NCI-H226 (cell line): ENCODE data around the gene TMEM248.
"Not testable (repeated sequence)": the region's sequence is repeated elsewhere in the genome, so short reads cannot be mapped to it uniquely, and the experiment has no call there.

ENCODE experiments used
- DNase-seq: peaks from one replicate; pipeline ENCODE4 v3.0.0-alpha.2; 2015

TMEM248 gene, protein sequence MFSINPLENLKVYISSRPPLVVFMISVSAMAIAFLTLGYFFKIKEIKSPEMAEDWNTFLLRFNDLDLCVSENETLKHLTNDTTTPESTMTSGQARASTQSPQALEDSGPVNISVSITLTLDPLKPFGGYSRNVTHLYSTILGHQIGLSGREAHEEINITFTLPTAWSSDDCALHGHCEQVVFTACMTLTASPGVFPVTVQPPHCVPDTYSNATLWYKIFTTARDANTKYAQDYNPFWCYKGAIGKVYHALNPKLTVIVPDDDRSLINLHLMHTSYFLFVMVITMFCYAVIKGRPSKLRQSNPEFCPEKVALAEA

DNA sequence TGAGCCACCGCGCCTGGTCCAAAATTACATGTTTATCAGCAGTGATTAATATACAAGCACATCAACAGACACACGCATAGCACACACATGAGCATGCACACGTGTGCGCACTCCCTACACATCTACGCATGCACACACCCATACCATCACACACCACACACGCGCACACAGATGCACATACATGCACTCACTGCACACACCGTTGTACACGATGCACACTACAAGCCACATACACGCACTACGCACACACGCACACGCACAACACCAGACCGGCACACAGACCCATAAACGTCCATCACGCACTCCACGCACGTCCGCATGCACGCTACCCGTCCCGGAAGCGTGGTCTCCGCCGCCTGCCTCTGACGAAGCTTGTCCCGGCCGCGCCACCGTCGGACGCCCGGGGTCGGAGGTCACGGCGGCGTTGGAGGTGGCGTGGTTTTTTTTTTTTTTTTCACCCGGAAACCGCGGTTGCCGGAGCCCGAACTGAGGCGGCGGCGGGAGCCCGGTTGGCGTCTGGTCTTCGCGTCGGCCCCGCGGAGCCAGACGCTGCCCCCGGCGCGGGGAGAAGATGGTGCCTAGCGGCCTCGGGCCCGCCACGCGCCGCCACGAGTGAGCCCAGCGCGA lies at the start of gene TMEM248:
TSS of gene TMEM248 (plus strand) at position 457 of the 627 bp plus-strand sequence. CDS start 20,641 bp downstream, outside the sequence.
- DNase-seq = peak; percentile 87

DNA sequence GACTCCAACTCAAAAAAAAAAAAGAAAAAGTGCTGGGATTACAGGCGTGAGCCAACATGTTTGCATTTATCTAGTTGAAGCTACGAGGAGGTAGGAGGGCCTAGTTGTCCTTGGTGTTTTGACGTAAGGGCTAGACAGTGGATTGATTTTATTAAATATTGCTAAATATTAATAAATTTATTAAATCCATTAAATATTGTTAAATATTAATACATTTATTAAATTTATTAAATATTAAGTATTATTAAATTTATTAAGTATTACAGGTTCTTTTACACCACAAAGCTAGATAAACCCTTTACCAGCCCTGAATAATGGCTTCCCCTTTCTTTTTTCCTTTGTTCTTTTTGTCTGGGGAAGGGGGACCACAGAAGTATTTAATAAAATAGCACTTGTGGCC lies 47.5 kb upstream of the TMEM248 start:
- DNase-seq = no peak

DNA sequence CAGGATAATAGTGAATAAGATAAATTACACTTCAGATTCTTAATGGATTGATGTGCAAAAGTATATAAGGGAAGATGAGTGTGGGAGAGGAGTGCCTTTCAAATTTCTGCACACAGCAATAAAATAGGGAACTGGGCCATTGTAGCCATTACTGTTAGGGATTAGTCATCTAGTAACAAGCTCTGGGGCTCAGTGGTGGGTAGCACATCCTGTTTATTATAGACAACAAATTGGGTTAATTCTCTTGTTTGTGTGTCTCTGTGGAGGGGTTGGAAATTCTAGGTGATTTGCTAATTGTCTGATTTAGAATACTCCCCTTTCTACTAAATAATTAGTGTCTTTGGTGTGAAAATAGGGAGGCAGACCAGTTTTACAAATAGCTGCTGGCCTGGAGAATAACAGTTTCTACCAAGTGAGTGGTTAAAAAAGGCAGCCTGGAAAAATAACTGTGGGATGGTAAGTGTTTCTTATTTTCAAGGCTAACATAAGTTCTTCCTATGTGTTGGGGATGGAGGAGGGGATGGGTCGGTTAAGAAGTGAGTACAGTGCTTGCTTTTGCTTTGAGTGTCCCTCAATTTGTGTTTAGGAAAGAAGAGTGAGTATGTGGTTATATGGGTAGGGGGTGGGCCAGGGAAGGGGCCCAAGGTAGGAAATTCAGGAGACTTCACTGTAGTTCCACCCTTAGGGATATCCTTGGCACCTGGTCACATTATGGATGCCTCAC lies 43.3 kb upstream of the TMEM248 start:
- no peak for DNase-seq

DNA sequence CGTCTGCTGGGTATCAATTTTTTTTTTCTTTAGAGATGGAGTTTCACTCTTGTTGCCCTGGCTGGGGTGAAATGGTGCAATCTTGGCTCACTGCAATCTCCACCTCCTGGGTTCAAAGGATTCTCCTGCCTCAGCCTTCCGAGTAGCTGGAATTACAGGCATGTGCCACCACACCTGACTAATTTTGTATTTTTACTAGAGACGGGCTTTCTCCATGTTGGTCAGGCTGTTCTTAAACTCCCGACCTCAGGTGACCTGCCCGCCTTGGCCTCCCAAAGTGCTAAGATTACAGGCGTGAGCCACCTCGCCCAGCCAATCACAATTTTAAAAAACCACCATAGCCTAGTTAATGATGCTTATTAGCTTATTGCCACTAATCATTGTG lies 42.7 kb upstream of the TMEM248 start:
- not testable (repeated sequence) for DNase-seq

DNA sequence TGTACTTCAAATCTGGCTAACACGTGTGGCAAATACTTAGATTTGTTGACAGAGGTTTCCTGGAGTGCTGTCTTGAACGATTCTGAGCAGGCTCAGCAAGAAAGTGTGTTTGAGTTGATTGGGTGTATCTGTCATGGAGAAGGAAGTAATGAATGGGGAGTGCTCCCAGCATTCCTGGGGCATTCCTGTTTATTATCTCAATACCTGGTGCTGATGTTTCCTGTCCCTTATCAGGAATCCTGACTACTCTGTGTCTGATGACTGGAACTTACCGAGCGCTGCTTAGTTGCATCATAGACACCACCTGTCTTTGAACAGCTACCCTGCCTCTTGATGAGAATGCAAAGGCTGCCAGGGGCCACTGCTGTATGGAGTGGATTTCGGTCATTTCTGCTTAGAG lies 41.0 kb upstream of the TMEM248 start:
- DNase-seq = peak; percentile 40

DNA sequence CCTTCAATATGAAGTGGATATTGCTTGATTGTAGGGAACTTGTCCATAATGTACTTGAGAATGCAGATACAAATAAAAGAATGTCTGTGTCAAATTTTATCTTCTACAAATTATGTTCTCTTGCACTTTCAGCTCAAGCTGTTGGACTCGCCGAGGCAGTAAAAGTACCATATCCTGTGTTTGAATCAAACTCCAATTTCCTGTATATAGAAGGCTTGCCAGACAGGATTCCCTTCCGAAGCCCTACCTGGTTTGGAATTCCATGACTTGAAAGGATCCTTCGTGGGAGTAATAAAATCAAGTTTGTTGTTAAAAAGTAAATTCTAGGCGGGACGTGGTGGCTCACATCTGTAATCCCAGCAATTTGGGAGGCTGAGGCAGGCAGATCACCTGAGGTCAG lies 40.4 kb upstream of the TMEM248 start:
- DNase-seq = not testable (repeated sequence)

DNA sequence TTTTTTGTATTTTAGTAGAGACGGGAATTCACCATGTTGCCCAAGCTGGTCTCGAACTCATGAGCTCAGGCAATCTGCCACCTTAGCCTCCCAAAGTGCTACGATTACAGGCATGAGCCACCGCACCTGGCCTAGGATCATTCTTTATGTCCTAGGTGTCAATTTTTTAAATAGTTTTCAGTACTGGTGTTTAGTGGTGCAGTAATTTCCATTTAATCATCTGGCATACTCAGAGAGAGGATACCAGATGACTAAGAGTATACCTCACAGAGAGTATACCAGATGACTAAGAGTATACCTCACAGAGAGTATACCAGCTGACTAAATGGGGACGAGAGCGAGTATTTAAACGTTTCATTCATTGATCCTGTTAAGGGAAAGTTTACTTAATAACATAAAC lies 37.3 kb upstream of the TMEM248 start:
- DNase-seq = peak; percentile 55

DNA sequence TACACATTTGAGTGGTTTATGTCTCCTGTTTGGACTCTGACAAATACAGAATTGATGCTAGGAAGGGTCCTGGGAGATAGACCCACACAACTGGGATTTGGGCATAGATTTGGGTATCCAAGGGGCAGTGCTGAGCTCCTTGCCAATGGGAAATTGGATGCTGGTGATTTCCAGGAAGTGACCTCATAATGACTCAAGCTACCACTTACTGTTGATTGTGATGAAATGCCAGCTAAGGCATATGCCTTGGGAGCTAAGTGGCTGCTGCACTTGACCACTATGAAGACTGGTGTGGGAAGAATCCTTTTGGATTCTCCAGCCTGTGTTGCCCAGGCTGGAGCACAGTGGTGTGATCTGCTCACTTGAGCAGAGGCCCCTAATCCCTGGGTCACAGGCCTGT lies 36.5 kb upstream of the TMEM248 start:
- DNase-seq = peak; percentile 47

DNA sequence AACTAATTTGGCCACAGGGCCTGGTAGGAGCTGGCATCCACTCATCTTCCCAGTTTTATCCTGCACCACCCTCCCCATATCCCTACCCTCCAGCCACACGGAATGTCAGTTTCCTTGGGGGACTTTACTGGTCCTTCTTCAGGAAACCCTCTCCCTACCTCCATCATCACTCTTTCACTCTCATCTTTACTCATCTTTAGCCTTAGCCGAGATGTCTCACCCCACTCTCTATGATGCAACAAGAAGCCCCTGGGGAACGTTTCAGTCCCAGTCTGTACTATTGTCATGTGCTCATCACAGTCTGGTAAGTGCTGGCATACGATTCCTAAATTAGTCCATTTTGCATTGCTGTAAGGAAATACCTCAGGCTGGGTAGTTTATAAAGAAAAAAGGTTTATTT lies 34.9 kb upstream of the TMEM248 start:
- DNase-seq = no peak

DNA sequence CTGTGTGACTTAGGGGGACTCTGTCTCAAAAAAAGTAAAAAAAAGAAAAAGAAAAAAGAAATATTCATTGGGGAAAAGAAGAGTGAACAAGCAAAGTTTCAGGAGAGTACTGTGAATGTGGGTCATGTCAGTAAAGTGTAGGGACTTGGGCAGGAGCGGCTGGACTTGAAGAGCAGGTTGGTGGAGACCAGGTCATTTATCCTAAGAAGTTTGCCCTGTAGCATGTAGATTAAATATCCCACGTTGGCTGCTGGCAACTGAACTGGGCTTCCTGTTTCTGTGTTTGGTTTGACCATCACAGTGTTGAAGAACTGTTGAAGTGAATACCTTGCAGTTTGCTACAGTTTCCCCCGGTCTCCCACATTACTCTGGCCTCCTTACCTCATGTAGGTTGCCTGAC lies 32.8 kb upstream of the TMEM248 start:
- not testable (repeated sequence) for DNase-seq

DNA sequence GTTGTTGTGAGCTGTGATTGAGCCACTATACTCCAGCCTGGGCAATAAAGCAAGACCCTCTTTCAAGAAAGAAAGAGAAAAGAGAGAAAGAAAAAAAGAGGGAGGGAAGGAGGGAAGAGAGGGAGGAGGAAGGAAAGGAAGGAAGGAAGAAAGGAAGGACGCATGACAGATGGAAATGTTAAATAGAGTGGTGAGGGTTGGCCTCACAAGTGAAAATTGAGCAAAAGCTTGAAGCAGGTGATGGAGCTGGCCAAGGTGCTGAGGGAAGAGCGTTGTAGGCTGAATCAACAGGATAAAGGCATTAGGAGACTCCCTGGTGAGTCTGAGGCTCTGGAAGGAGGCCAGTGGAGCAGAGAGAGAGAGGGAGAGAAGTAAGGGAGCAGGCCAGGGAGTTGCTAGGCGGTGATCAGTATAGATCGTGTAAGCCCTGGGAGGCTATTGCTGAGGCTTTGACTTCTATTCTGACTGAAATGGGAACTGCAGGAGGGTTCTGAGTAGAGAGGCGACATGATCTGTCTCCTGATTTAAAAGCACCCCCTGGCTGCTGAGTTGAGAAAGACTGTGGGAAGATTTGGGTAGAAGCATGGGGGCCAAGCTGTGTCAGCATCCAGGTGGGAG lies 26.5 kb upstream of the TMEM248 start:
- DNase-seq = peak; percentile 78

DNA sequence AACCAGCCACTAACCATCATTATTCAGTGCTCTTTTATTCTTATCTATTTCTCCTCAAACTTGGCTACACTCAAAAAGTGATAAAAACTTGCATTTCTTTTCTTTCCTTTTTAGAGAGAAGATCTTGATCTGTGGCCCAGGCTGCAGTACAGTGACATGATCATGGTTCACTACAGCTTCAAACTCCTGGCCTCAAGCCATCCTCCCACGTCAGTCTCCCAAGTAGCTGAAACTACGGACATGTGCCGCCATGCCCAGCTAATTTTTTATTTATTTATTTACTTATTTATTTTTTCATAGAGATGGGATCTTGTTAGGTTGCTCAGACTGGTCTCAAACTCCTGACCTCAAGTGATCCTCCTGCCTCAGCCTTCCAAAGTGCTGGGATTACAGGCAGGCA lies 24.6 kb upstream of the TMEM248 start:
- DNase-seq = no peak

DNA sequence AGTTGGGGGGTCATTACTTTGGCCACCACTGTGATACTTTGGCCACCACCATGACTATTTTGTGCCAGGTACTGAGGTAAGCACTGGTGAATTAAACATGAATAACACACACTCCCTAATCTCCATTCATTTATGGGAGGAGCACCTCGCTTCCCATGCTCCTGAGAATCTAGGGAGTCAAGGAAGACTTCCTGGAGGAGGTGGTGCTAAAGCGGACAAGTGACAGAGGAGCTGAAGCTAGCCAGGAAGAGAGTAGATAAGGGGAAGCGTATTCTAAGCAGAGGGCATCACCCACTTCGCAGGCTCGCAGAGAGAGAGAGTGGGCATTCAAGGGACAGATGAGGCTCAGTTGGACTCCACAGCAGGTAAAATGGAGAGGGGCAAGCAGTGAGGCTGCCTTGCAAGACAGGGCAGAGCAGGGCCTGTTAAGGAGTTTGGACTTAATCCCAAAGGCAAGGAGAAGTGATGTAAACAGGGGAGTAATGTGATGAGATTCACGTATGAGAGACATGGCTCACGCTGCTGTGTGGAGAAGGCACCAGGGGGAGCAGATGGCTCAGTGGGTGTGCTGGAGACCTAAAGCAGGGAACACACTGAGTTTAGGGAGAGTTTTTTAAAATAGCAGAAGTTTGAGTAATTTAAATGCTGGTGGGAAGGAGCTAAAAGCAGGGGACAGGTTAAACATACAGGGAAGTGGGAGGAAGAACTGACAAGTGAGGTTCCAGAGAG lies 21.3 kb upstream of the TMEM248 start:
- DNase-seq = no peak

DNA sequence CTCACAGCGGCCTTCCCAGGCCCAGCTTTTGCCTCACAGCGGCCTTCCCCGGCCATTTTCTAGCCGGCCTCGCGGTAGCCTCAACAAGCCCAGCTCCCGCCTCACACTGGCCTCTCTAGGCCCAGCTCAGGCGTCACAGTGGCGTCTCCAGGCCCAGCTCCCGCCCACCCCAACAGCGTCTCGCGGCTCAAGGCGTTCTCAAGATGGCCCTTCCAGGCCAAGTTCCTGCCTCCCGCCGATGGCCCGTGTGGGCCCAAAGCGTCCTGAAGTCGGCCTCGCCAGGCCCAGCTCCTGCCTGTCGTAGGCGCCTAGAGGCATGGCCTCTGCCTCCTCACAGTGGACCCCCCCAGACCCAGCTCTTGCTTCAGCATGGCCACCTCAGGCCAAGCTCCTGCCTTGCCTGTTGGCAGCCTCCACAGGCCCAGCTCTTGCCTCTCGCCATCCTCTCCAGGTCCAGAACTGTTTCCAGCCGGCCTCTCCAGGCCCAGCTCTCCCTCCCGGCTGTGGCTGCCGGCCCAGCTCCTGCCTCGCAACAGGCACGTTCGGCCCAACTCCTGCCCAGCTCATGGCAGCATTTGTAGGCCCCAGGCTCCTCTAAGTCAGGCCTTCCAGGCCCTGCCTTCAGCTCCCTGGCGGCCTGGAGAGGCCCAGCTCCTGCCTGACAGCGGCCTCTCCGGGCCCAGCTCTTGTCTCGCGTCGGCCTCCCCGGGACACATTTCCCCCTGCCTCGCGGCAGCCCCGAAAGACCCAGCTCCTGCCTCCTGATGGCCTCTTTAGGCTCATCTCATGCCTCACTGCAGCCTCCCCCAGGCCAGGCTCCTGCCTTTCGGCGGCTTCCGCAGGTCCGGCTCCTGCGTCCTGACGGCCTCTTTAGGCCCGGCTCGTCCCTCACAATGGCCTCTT lies 18.8 kb upstream of the TMEM248 start:
- DNase-seq = no peak

DNA sequence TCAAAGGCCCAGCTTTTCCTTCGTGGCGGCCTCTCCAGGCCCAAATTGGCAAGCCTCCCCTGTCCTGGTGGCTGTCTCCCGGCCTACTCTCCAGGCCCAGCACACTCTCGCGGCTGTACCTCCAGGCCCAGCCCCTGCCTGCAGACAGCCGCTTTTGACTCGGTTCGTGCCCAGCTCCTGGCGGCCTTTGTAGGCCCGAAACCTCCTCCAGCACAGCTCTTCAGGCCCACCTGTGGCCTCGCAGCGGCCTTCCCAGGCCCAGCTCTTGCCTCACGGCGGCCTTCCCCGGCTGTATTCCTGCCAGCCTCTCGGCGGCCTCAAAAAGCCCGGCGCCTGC lies 18.2 kb upstream of the TMEM248 start:
- DNase-seq = no peak

DNA sequence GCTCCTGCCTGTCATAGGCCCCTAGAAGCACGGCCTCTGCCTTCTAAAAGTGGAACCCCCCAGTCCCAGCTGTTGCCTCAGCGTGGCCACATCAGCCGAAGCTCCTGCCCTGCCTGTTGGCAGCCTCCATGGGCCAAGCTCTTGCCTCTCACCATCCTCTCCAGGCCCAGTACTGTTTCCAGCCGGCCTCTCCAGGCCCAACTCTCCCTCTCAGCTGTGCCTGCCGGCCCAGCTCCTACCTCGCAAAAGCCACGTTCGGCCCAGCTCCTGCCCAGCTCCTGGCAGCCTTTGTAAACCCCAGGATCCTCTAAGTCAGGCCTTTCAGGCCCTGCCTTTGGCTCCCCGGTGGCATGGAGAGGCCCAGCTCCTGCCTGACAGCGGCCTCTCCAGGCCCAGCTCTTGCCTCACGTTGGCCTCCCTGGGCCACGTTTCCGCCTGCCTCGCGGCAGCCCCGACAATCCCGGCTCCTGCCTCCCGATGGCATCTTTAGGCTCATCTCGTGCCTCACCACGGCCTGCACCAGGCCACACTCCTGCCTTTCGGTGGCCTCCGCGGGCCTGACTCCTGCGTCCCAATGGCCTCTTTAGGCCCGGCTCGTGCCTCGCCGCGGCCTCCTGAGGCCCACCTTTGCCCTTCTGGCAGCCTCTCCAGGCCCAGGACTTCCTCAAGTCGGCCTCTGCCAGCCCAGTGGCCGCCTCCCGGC lies 17.5 kb upstream of the TMEM248 start:
- DNase-seq = no peak

DNA sequence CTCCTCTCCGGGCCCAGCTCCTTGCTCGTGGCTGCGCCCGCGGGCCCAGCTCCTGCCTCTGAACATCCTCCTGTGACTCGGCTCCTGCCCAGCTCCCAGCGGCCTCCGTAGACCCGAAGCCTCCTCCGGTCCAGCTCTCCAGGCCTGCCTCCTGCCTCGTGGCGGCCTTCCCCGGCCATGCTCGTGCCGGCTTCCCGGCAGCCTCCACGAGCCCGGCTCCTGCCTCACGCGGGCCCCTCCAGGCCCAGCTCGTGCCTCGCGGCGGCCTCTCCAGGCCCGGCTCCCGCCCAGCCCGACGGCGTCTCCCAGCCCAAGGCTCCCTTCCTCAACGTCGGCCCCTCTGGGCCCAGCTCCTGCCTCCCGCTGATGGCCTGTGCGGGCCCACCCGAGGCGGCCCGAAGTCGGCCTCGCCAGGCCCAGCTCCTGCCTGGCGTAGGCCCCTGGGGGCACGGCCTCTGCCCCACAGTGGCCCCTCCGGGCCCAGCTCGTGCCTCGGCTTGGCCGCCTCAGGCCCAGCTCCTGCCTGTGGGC lies 16.9 kb upstream of the TMEM248 start:
- DNase-seq = no peak

DNA sequence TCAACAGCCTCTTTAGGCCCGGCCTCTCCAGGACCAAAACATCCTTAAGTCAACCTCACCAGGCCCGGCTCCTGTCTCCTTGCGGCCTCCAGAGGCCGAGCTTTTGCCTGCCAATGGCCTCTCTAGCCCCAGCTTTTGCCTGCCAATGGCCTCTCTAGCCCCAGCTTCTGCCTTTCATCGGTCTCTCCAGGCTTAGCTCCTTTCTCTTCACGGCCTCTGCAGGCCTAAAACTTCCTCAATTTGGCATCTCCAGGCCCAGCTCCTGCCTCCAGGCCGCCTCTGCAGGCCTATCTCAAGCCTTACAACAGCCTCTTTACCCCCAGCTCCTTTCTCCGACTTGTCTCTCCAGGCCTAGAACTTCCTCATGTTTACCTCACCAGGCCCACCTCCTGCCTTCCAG lies 15.7 kb upstream of the TMEM248 start:
- DNase-seq = no peak

DNA sequence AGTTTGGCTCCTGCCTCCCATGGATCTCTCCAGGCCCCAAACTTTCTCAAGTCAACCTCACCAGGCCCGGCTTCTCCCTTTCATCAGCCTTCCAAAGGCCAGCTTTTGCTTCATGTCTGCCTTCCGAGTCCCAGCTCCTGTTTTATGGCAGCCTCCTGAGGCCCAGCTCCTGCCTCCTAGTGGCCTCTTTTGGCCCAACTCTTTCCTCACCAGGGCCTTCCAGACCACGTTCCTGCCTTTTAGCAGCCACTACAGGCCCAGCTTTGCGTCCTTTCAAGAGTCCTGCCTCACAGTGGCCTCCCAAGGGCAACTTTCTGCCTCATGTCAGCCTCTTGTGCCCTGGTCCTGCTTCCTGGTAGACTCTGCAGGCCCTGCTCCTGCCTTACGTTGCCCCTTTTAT lies 15.3 kb upstream of the TMEM248 start:
- DNase-seq = no peak

DNA sequence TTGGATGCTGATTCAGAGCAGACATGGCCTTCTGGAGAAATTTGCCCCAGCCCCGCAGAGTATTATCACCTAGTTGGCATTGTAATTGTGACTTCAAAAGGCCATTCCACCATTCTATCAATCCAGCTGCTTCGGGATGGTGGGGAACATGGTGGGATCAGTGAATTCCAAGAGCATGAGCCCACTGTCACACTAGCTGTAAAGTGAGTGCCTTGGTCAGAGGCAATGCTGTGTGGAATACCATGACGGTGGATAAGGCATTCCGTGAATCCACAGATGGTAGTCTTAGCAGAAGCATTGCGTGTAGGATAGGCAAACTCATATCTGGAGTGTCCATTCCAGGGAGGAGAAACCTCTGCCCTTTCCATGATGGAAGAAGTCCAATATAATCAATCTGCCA lies 13.3 kb upstream of the TMEM248 start:
- DNase-seq = no peak

DNA sequence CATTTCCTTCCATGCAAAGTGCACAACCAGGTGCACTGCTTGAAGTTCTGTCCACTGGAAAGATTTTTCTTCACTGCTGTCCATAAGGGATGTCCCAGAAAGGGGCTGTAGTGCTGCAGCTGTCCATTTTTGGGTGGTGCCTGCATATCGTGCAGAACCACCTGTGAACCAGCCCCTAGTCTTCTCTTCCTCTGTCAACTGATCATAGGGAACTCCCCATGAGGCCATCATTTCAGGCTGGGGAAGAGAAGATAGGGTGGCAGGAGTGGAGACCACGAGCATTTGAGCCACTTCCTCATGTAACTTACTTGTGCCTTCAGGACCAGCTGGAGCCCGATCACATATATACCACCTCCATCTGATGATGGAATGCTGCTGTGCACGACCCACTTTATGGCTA lies 12.4 kb upstream of the TMEM248 start:
- not testable (repeated sequence) for DNase-seq
